OCI-LY1 (cell line): ENCODE data around the gene BMAL2.

Source experiments
- H2AFZ ChIP-seq: fragments of 200-600 bp; sonication (generic), shearing (Covaris generic); 2 replicates; pipeline ENCODE4 v1.6.0; 2014; ENCODE audit warnings: antibody characterized with exemption, mild to moderate bottlenecking, low read length
- H3F3A ChIP-seq: fragments of 200-600 bp; sonication (generic), shearing (Covaris generic); 2 replicates; pipeline ENCODE4 v1.6.0; 2014; ENCODE audit warnings: mild to moderate bottlenecking, antibody characterized with exemption, low read length, moderate library complexity; ENCODE audit not compliant: insufficient read depth
- H3K27ac ChIP-seq: fragments of 200-600 bp; sonication (generic); 2 replicates; pipeline ENCODE4 v1.5.1; 2014; ENCODE audit warnings: low read length, mixed run types, mild to moderate bottlenecking, low read depth; ENCODE audit not compliant: poor library complexity, severe bottlenecking
- H3K27me3 ChIP-seq: fragments of 200-600 bp; sonication (generic); 2 replicates; pipeline ENCODE4 v1.6.0; 2014; ENCODE audit warnings: antibody characterized with exemption, mild to moderate bottlenecking, low read length, moderate library complexity; ENCODE audit not compliant: insufficient read depth
- H3K36me3 ChIP-seq: fragments of 200-600 bp; sonication (generic); 2 replicates; pipeline ENCODE4 v1.6.1; 2014; ENCODE audit warnings: mild to moderate bottlenecking, antibody characterized with exemption, low read length, moderate library complexity, mixed read lengths; ENCODE audit not compliant: insufficient read depth
- H3K4me1 ChIP-seq: fragments of 200-600 bp; sonication (generic); 2 replicates; pipeline ENCODE4 v1.5.1; 2014; ENCODE audit warnings: mild to moderate bottlenecking, low read length, moderate library complexity; ENCODE audit not compliant: insufficient read depth, severe bottlenecking
- H3K4me2 ChIP-seq: fragments of 200-600 bp; sonication (generic), shearing (Covaris generic); 2 replicates; pipeline ENCODE4 v1.6.1; 2014; ENCODE audit warnings: low read length
- H3K4me3 ChIP-seq: fragments of 200-600 bp; sonication (generic); 2 replicates; pipeline ENCODE4 v1.5.1; 2014; ENCODE audit warnings: low read length, low read depth, mild to moderate bottlenecking, mixed read lengths; ENCODE audit not compliant: poor library complexity, severe bottlenecking
- H3K79me2 ChIP-seq: fragments of 200-600 bp; shearing (Covaris generic); 2 replicates; pipeline ENCODE4 v1.6.1; 2016; ENCODE audit warnings: mixed run types, low read length, mixed read lengths; ENCODE audit not compliant: insufficient read depth
- H3K9ac ChIP-seq: fragments of 200-600 bp; sonication (generic), shearing (Covaris generic); 2 replicates; pipeline ENCODE4 v1.6.1; 2014; ENCODE audit warnings: mild to moderate bottlenecking, low read length, mixed read lengths
- H3K9me2 ChIP-seq: fragments of 200-600 bp; sonication (generic), shearing (Covaris generic); 2 replicates; pipeline ENCODE4 v1.6.1; 2014; ENCODE audit warnings: low read depth, mild to moderate bottlenecking, low read length, mixed read lengths
- H3K9me3 ChIP-seq: fragments of 200-600 bp; shearing (Covaris generic); 2 replicates; pipeline ENCODE4 v1.6.1; 2014; ENCODE audit warnings: low read length, mixed read lengths
- H4K20me1 ChIP-seq: fragments of 200-600 bp; sonication (generic), shearing (Covaris generic); 2 replicates; pipeline ENCODE4 v1.6.0; 2016; ENCODE audit warnings: mild to moderate bottlenecking, low read length; ENCODE audit not compliant: insufficient read depth
- CTCF ChIP-seq: fragments of 200-600 bp; sonication (generic), shearing (Covaris generic); IDR thresholded peaks from 2 replicates; pipeline ENCODE4 v1.5.1; 2017; ENCODE audit warnings: mild to moderate bottlenecking, antibody characterized with exemption, low read length, moderate library complexity, mixed read lengths
- EZH2 ChIP-seq: fragments of 200-600 bp; sonication (generic), shearing (Covaris generic); IDR thresholded peaks from 2 replicates; pipeline ENCODE4 v1.8.0; 2017; ENCODE audit warnings: borderline replicate concordance, mixed run types, mild to moderate bottlenecking, antibody characterized with exemption, low read length, moderate library complexity, mixed read lengths

The BMAL2 gene

GRCh38 chr12:27291862-27292261 lies 40.8 kb upstream of the BMAL2 start:
- no peak overlapping the region for H3K4me3 ChIP-seq
- no peak overlapping the region for H2AFZ ChIP-seq
- no peaks in the 10 kb centered on the region for H3K9me3 ChIP-seq
- H3K27me3 ChIP-seq, result no peaks in the 10 kb centered on the region
- H3K4me2 ChIP-seq, result no peak overlapping the region
- no peaks in the 10 kb centered on the region for H3K79me2 ChIP-seq
- H3K9ac ChIP-seq, result no peak overlapping the region
- TF ChIP-seq CTCF (no peak), EZH2 (no peak)
- H3K27ac ChIP-seq, result no peak overlapping the region
- no peaks in the 10 kb centered on the region for H3K4me1 ChIP-seq
- no peaks in the 10 kb centered on the region for H3F3A ChIP-seq
- no peaks in the 10 kb centered on the region for H3K9me2 ChIP-seq
- H3K36me3 ChIP-seq, result no peaks in the 10 kb centered on the region
- H4K20me1 ChIP-seq, result no peaks in the 10 kb centered on the region

- Histone ChIP-seq H3F3A (no peaks in the 10 kb centered on the region), H3K4me3 (no peak overlapping the region), H3K9me3 (no peaks in the 10 kb centered on the region), H3K4me2 (no peak overlapping the region), H3K9me2 (no peaks in the 10 kb centered on the region), H3K27ac (no peak overlapping the region), H3K79me2 (no peaks in the 10 kb centered on the region), H3K36me3 (peaks cover 1% of the 10 kb centered on the region; the same call in 1 of the 2 replicates), H4K20me1 (no peaks in the 10 kb centered on the region), H3K4me1 (no peaks in the 10 kb centered on the region), H3K27me3 (no peaks in the 10 kb centered on the region), H3K9ac (no peak overlapping the region), H2AFZ (no peak overlapping the region)
- no peak for TF ChIP-seq CTCF
- TF ChIP-seq EZH2, result no peak
Observed at GRCh38 chr12:27292718-27293117, 39.9 kb upstream of the BMAL2 start.

GRCh38 chr12:27293463-27293862 lies 39.2 kb upstream of the BMAL2 start:
- Histone ChIP-seq H3K9ac (no peak overlapping the region), H3K9me3 (no peaks in the 10 kb centered on the region), H4K20me1 (no peaks in the 10 kb centered on the region), H3K27me3 (no peaks in the 10 kb centered on the region), H3K36me3 (peaks cover 9% of the 10 kb centered on the region), H3K4me3 (no peak overlapping the region), H3F3A (no peaks in the 10 kb centered on the region), H3K4me1 (no peaks in the 10 kb centered on the region), H3K9me2 (no peaks in the 10 kb centered on the region), H2AFZ (no peak overlapping the region), H3K4me2 (no peak overlapping the region), H3K79me2 (no peaks in the 10 kb centered on the region), H3K27ac (no peak overlapping the region)
- TF ChIP-seq EZH2, result no peak

GRCh38 chr12:27296674-27297073 lies 36.0 kb upstream of the BMAL2 start:
- no peaks in the 10 kb centered on the region for H3K4me1 ChIP-seq
- H3F3A ChIP-seq, result no peaks in the 10 kb centered on the region
- no peaks in the 10 kb centered on the region for H3K79me2 ChIP-seq
- H3K4me2 ChIP-seq, result no peak overlapping the region
- no peak overlapping the region for H3K4me3 ChIP-seq
- H4K20me1 ChIP-seq, result no peaks in the 10 kb centered on the region
- no peaks in the 10 kb centered on the region for H3K27me3 ChIP-seq
- peaks cover 3% of the 10 kb centered on the region; the same call in 1 of the 2 replicates for H3K9me3 ChIP-seq
- H2AFZ ChIP-seq, result no peak overlapping the region
- no peaks in the 10 kb centered on the region for H3K9me2 ChIP-seq
- TF ChIP-seq EZH2 (no peak), CTCF (no peak)
- H3K27ac ChIP-seq, result no peak overlapping the region
- H3K36me3 ChIP-seq, result peaks cover 28% of the 10 kb centered on the region
- H3K9ac ChIP-seq, result no peak overlapping the region
